ENCODE measurements around the gene SHC2.

GRCh38 chr19:370641-371330, 90.0 kb downstream of the SHC2 start:
- TF ChIP-seq EZH2 (IDR thresholded peaks at IDR 0.05; ENCODE audit: borderline replicate concordance, low read depth, low read length, severe bottlenecking) (no peak), CTCF (IDR thresholded peaks at IDR 0.05; ENCODE audit: extremely low read depth in 1 of 2, insufficient read depth in 1 of 2, low read depth in 1 of 2, low read length in 2 of 2) (no peak)

Measured in endothelial cell of umbilical vein (primary cell).